HG03571 (cell line): ENCODE measurements around the gene FRG2.
"Not testable (repeated sequence)": the region's sequence is repeated elsewhere in the genome, so short reads cannot be mapped to it uniquely, and the experiment has no call there.

ENCODE experiments used
- ATAC-seq: cut with Tn5 transposase; IDR thresholded peaks from one replicate; pipeline ENCODE4 v1.9.1; 2021; ENCODE audit not compliant: unreplicated experiment

Gene FRG2

GRCh38 chr4:190027156-190027555 lies at the start of gene FRG2:
TSS of gene FRG2 (minus strand) at chr4:190027256. CDS start at chr4:190027204, 52 bp downstream.
- not testable (repeated sequence) for ATAC-seq

GRCh38 chr4:190068351-190068750 lies 41.3 kb upstream of the FRG2 start:
- not testable (repeated sequence) for ATAC-seq

- ATAC-seq: not testable (repeated sequence)
Observed at GRCh38 chr4:190064805-190065204, 37.7 kb upstream of the FRG2 start.

GRCh38 chr4:190064342-190064741 lies 37.3 kb upstream of the FRG2 start, which contains the start of gene DBET:
TSS of gene DBET (plus strand) at chr4:190064502.
- ATAC-seq: not testable (repeated sequence)

- not testable (repeated sequence) for ATAC-seq
Observed at GRCh38 chr4:190058997-190059396, 31.9 kb upstream of the FRG2 start.

- ATAC-seq: not testable (repeated sequence)
Observed at GRCh38 chr4:190049378-190050239, 22.6 kb upstream of the FRG2 start.

GRCh38 chr4:190047627-190048026 lies 20.6 kb upstream of the FRG2 start:
- not testable (repeated sequence) for ATAC-seq

- not testable (repeated sequence) for ATAC-seq
Observed at GRCh38 chr4:190040873-190041272, 13.8 kb upstream of the FRG2 start.

GRCh38 chr4:190037704-190038388 lies 10.8 kb upstream of the FRG2 start:
- ATAC-seq: not testable (repeated sequence)

- ATAC-seq: not testable (repeated sequence)
Observed at GRCh38 chr4:190031264-190031663, 4.2 kb upstream of the FRG2 start.

- not testable (repeated sequence) for ATAC-seq
Observed at GRCh38 chr4:190022614-190023281, 4.3 kb downstream of the FRG2 start.

GRCh38 chr4:190021973-190022372 lies 5.1 kb downstream of the FRG2 start:
- not testable (repeated sequence) for ATAC-seq

GRCh38 chr4:190020790-190021717 lies 6.0 kb downstream of the FRG2 start:
- ATAC-seq: no peak

- not testable (repeated sequence) for ATAC-seq
Observed at GRCh38 chr4:190019859-190020463, 7.1 kb downstream of the FRG2 start.

- ATAC-seq: no peak
Observed at GRCh38 chr4:190019023-190019858, 7.8 kb downstream of the FRG2 start.

- no peak for ATAC-seq
Observed at GRCh38 chr4:190018201-190018920, 8.7 kb downstream of the FRG2 start.

- ATAC-seq: no peak
Observed at GRCh38 chr4:190017357-190018200, 9.5 kb downstream of the FRG2 start.
